H1 (cell line): ENCODE results near the gene PCP4. TPM values are rescaled to one million over a fixed set of nuclear protein-coding genes. Genes with fewer than 3 reads are reported as not detected.

Experiments
- polyA plus RNA-seq, 7 experiments: library from polyadenylated mRNA; depleted of rRNA in 3 of 7; stranded (reverse) in 5 of 7; unstranded in 2 of 7; fragments of >200 nt in 5 of 7; fragments of 200-250 nt in 2 of 7; gene quantifications; 1 replicate in 5 of 7; 2 replicates in 1 of 7; 4 replicates in 1 of 7; pipeline versions ENCODE4 v1.2.1 to v1.2.3, GENCODE V29; 2011 to 2013; ENCODE audit warnings: missing spikeins in 2 of 7, mixed read lengths in 2 of 7
- total RNA-seq: library from RNA; stranded (reverse); fragmentation: NEBNext Ultra II Directional; extraction: Animal tissue kit (Norgen Biotek cat#: 25700); gene quantifications from 2 replicates; pipeline ENCODE4 v1.2.1, GENCODE V29; 2021
- TF ChIP-seq, protein P1 (sequence below), 3 experiments: IDR thresholded peaks; 1 replicate in 2 of 3; 2 replicates in 1 of 3; pipeline versions ENCODE4 v1.5.1 to v1.6.1; 2011; ENCODE audit warnings: low read length in 3 of 3, mild to moderate bottlenecking in 3 of 3, inconsistent platforms in 2 of 3, low read depth in 1 of 3, moderate library complexity in 1 of 3; ENCODE audit not compliant: insufficient read depth in 1 of 3; ENCODE audit errors: control extremely low read depth in 1 of 3

PCP4 gene
- total and polyA plus RNA-seq, 2 of the 8 experiments (the other 6 are each of a cell fraction or from before 2014, with no cell fraction given) = 1.8 to 2.4 TPM

DNA sequence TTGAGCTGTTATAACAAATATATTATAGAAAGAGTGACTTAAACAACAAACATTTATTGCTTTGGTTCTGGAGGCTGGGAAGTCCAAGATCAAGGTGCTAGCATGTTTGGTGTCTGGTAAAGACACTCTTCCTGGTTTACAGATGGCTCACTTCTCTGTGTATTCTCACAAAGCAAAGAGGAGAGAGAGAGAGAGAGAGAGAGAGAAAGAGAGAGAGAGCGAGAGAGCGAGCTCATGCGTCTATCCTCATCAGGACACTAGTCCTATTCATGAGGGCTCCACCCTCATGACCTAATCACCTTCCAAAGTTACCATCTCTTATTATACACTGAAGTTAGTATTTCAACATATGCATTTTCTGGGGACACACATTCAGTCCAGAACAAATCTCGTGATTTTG is 32.7 kb upstream of the PCP4 start (continued):
- TF ChIP-seq, protein P1, sequence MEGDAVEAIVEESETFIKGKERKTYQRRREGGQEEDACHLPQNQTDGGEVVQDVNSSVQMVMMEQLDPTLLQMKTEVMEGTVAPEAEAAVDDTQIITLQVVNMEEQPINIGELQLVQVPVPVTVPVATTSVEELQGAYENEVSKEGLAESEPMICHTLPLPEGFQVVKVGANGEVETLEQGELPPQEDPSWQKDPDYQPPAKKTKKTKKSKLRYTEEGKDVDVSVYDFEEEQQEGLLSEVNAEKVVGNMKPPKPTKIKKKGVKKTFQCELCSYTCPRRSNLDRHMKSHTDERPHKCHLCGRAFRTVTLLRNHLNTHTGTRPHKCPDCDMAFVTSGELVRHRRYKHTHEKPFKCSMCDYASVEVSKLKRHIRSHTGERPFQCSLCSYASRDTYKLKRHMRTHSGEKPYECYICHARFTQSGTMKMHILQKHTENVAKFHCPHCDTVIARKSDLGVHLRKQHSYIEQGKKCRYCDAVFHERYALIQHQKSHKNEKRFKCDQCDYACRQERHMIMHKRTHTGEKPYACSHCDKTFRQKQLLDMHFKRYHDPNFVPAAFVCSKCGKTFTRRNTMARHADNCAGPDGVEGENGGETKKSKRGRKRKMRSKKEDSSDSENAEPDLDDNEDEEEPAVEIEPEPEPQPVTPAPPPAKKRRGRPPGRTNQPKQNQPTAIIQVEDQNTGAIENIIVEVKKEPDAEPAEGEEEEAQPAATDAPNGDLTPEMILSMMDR (IDR thresholded peaks at IDR 0.05; ENCODE audit: control extremely low read depth in 1 of 3, insufficient read depth in 1 of 3, low read depth in 1 of 3, low read length in 3 of 3) = no peak
